Mesothelial cell of epicardium (in vitro differentiated cells): ENCODE results near the gene C4orf50. TPM values are rescaled to one million over a fixed set of nuclear protein-coding genes. Genes with fewer than 3 reads are reported as not detected.

ENCODE experiments used
- DNase-seq, 2 experiments: peaks; one replicate each; pipeline ENCODE4 v3.0.0; 2021; ENCODE audit warnings: low spot score in 2 of 2; ENCODE audit not compliant: unreplicated experiment in 2 of 2
- H3K27ac Mint-ChIP-seq: 2 replicates; pipeline ENCODE4 v1.8.0; 2021; ENCODE audit warnings: mixed read lengths
- H3K27me3 Mint-ChIP-seq: 2 replicates; pipeline ENCODE4 v1.8.0; 2021; ENCODE audit warnings: low read depth, mixed read lengths
- H3K36me3 Mint-ChIP-seq: 2 replicates; pipeline ENCODE4 v1.8.0; 2021; ENCODE audit warnings: mixed read lengths
- H3K4me1 Mint-ChIP-seq: 2 replicates; pipeline ENCODE4 v1.8.0; 2021; ENCODE audit warnings: mixed read lengths
- H3K4me3 Mint-ChIP-seq: 2 replicates; pipeline ENCODE4 v1.8.0; 2021; ENCODE audit warnings: mild to moderate bottlenecking, moderate library complexity, mixed read lengths
- H3K9me3 Mint-ChIP-seq: 2 replicates; pipeline ENCODE4 v1.8.0; 2021; ENCODE audit warnings: mixed read lengths
- CTCF ChIP-seq: fragments of 200-600 bp; sonication (generic); IDR thresholded peaks from one replicate; pipeline ENCODE4 v1.5.0; 2021; ENCODE audit warnings: antibody characterized with exemption; ENCODE audit not compliant: unreplicated experiment
- total RNA-seq: library from RNA; stranded (reverse); gene quantifications from 3 replicates; pipeline ENCODE4 v1.2.1, GENCODE V29; 2021

The C4orf50 gene
- total RNA-seq, 1 donor from 2014 or later = 0.04 TPM

- no peaks in the 10 kb centered on the region for H3K36me3 Mint-ChIP-seq
- DNase-seq = no peak
- no peaks in the 10 kb centered on the region for H3K9me3 Mint-ChIP-seq
- H3K27me3 Mint-ChIP-seq = peaks cover 45% of the 10 kb centered on the region
- TF ChIP-seq CTCF = no peak
- no peak overlapping the region for H3K27ac Mint-ChIP-seq
- H3K4me3 Mint-ChIP-seq = no peak overlapping the region
- H3K4me1 Mint-ChIP-seq = no peaks in the 10 kb centered on the region
Measured at GRCh38 chr4:6038711-6039110, 20.5 kb upstream of the C4orf50 start.

- no peak overlapping the region for H3K27ac Mint-ChIP-seq
- no peaks in the 10 kb centered on the region for H3K36me3 Mint-ChIP-seq
- TF ChIP-seq CTCF = no peak
- H3K4me3 Mint-ChIP-seq = no peak overlapping the region
- DNase-seq = no peak
- H3K4me1 Mint-ChIP-seq = no peaks in the 10 kb centered on the region
- peaks cover 32% of the 10 kb centered on the region for H3K27me3 Mint-ChIP-seq
- H3K9me3 Mint-ChIP-seq = no peaks in the 10 kb centered on the region
Measured at GRCh38 chr4:6035786-6036185, 17.6 kb upstream of the C4orf50 start.

GRCh38 chr4:6033381-6033780 is 15.2 kb upstream of the C4orf50 start:
- TF ChIP-seq CTCF = no peak
- no peaks in the 10 kb centered on the region for H3K9me3 Mint-ChIP-seq
- H3K4me1 Mint-ChIP-seq = no peaks in the 10 kb centered on the region
- DNase-seq = no peak
- no peak overlapping the region for H3K4me3 Mint-ChIP-seq
- H3K27me3 Mint-ChIP-seq = peaks cover 25% of the 10 kb centered on the region
- H3K27ac Mint-ChIP-seq = no peak overlapping the region
- H3K36me3 Mint-ChIP-seq = no peaks in the 10 kb centered on the region

- Mint-ChIP-seq H3K4me3 (no peak overlapping the region), H3K36me3 (no peaks in the 10 kb centered on the region), H3K27ac (no peak overlapping the region), H3K4me1 (no peaks in the 10 kb centered on the region), H3K9me3 (no peaks in the 10 kb centered on the region), H3K27me3 (peaks cover 27% of the 10 kb centered on the region)
- no peak for TF ChIP-seq CTCF
- DNase-seq = no peak
Measured at GRCh38 chr4:6032249-6033244, 14.3 kb upstream of the C4orf50 start.

GRCh38 chr4:6031846-6032245 is 13.6 kb upstream of the C4orf50 start:
- no peak overlapping the region for H3K27ac Mint-ChIP-seq
- no peak for TF ChIP-seq CTCF

More at GRCh38 chr4:6031846-6032245, 13.6 kb upstream of the C4orf50 start:
- no peak overlapping the region for H3K4me3 Mint-ChIP-seq
- H3K27me3 Mint-ChIP-seq = peaks cover 28% of the 10 kb centered on the region
- H3K4me1 Mint-ChIP-seq = no peaks in the 10 kb centered on the region
- DNase-seq = no peak
- H3K36me3 Mint-ChIP-seq = no peaks in the 10 kb centered on the region
- no peaks in the 10 kb centered on the region for H3K9me3 Mint-ChIP-seq
